Left lung (tissue), 10 donors: ENCODE data around the gene TOMM7. TPM values are rescaled to one million over a fixed set of nuclear protein-coding genes. Genes with fewer than 3 reads are reported as not detected.

Source experiments
- ATAC-seq: fragments of 200-7000 bp; cut with Tn5 transposase; one replicate; pipeline ENCODE4 v1.9.1; 2020; ENCODE audit warnings: moderate library complexity
- DNase-seq, 4 donors: peaks; one replicate each; pipeline ENCODE4 v3.0.0-alpha.2; 2013 to 2020
- H3K27ac ChIP-seq, 2 donors: fragments of 200-600 bp; sonication (generic) in 1 of 2; one replicate each; pipeline versions ENCODE4 v1.5.0 to v1.8.0; 2020 to 2021
- H3K27me3 ChIP-seq, 2 donors: fragments of 200-600 bp; sonication (generic) in 1 of 2; one replicate each; pipeline versions ENCODE4 v1.5.0 to v1.8.0; 2020 to 2021
- H3K36me3 ChIP-seq, 2 donors: fragments of 200-600 bp; sonication (generic) in 1 of 2; one replicate each; pipeline versions ENCODE4 v1.5.0 to v1.8.0; 2020 to 2021
- H3K4me1 ChIP-seq, 2 donors: fragments of 200-600 bp; one replicate each; pipeline ENCODE4 v1.8.0; 2021
- H3K4me3 ChIP-seq, 2 donors: fragments of 200-600 bp; sonication (generic) in 1 of 2; one replicate each; pipeline versions ENCODE4 v1.5.0 to v1.8.0; 2020 to 2021; ENCODE audit warnings: mild to moderate bottlenecking in 1 of 2
- H3K9me3 ChIP-seq, 2 donors: fragments of 200-600 bp; sonication (generic) in 1 of 2; one replicate each; pipeline versions ENCODE4 v1.5.0 to v1.8.0; 2020 to 2021
- CTCF ChIP-seq, 2 donors: fragments of 200-600 bp; sonication (generic) in 1 of 2; IDR thresholded peaks; one replicate each; pipeline versions ENCODE4 v1.5.0 to v1.8.0; 2021; ENCODE audit warnings: antibody characterized with exemption in 2 of 2
- intact Hi-C, 2 donors: fragments of 100-400 bp; cut with DNase I; formaldehyde crosslinking; loops; one replicate each; pipeline versions ENCODE4 v1.11.2 to v1.14.2; 2022
- polyA plus RNA-seq, 6 donors: library from polyadenylated mRNA; unstranded; fragments of 120-200 nt; gene quantifications; one replicate each; pipeline ENCODE4 v1.2.1, GENCODE V29; 2013; ENCODE audit not compliant: insufficient read length in 6 of 6
- total RNA-seq, 2 donors: library from RNA; stranded (reverse); fragmentation: NEBNext Ultra II Directional; extraction: Animal tissue kit (Norgen Biotek cat#: 25700); gene quantifications; one replicate each; pipeline ENCODE4 v1.2.1, GENCODE V29; 2021
- donor health status: DM: no; HTN: yes; CAD: no.
- donor health status: DM: no; HTN: no; CAD: no.

The TOMM7 gene
- total and polyA plus RNA-seq, 8 donors, result 234 to 580 (median 504) TPM

GRCh38 chr7:22814261-22815208 is 8.1 kb downstream of the TOMM7 start:
- H3K9me3 ChIP-seq, result no peaks in the 10 kb centered on the region
- no peak for ATAC-seq
- TF ChIP-seq CTCF (IDR thresholded peaks at IDR 0.05), result no peak
- H3K27me3 ChIP-seq, result no peaks in the 10 kb centered on the region
- peaks cover 0 to 2% of the 10 kb centered on the region in 2 donors for H3K4me1 ChIP-seq
- DNase-seq, result no peak
- H3K27ac ChIP-seq, result no peak overlapping the region
- intact Hi-C loops, result no loop called here
- no peak overlapping the region for H3K4me3 ChIP-seq
- H3K36me3 ChIP-seq, result peaks cover 0 to 48% of the 10 kb centered on the region in 2 donors

GRCh38 chr7:22812353-22812752 is 10.3 kb downstream of the TOMM7 start:
- no peak overlapping the region for H3K27ac ChIP-seq
- ATAC-seq (no peak), DNase-seq (no peak)
- no peaks in the 10 kb centered on the region for H3K27me3 ChIP-seq
- no peaks in the 10 kb centered on the region for H3K4me1 ChIP-seq
- no peak for TF ChIP-seq CTCF (IDR thresholded peaks at IDR 0.05)
- no peak overlapping the region for H3K4me3 ChIP-seq
- intact Hi-C loops, result no loop called here
- no peaks in the 10 kb centered on the region for H3K9me3 ChIP-seq
- H3K36me3 ChIP-seq, result peaks cover 0 to 40% of the 10 kb centered on the region in 2 donors

GRCh38 chr7:22811746-22812280 is 10.8 kb downstream of the TOMM7 start:
- Histone ChIP-seq H3K36me3 (peaks cover 0 to 34% of the 10 kb centered on the region in 2 donors), H3K4me1 (no peaks in the 10 kb centered on the region), H3K27ac (no peak overlapping the region), H3K9me3 (no peaks in the 10 kb centered on the region), H3K4me3 (no peak overlapping the region), H3K27me3 (no peaks in the 10 kb centered on the region)
- no peak for TF ChIP-seq CTCF (IDR thresholded peaks at IDR 0.05)
- no peak for ATAC-seq
- intact Hi-C loops, result no loop called here
- peak in 1 of 4 donors; percentile 8 for DNase-seq

GRCh38 chr7:22810843-22811242 is 11.8 kb downstream of the TOMM7 start:
- Histone ChIP-seq H3K36me3 (peaks cover 0 to 25% of the 10 kb centered on the region in 2 donors), H3K27me3 (no peaks in the 10 kb centered on the region), H3K4me3 (no peak overlapping the region), H3K27ac (no peak overlapping the region), H3K9me3 (no peaks in the 10 kb centered on the region), H3K4me1 (no peaks in the 10 kb centered on the region)
- TF ChIP-seq CTCF (IDR thresholded peaks at IDR 0.05), result no peak
- ATAC-seq (no peak), DNase-seq (no peak)
- intact Hi-C loops, result no loop called here

GRCh38 chr7:22809902-22810642 is 12.6 kb downstream of the TOMM7 start:
- H3K4me3 ChIP-seq, result no peak overlapping the region
- no peak overlapping the region for H3K27ac ChIP-seq
- no peaks in the 10 kb centered on the region for H3K27me3 ChIP-seq
- H3K36me3 ChIP-seq, result peaks cover 0 to 19% of the 10 kb centered on the region in 2 donors
- H3K4me1 ChIP-seq, result no peaks in the 10 kb centered on the region
- no peaks in the 10 kb centered on the region for H3K9me3 ChIP-seq
- TF ChIP-seq CTCF (IDR thresholded peaks at IDR 0.05), result no peak
- intact Hi-C loops, result no loop called here
- no peak for ATAC-seq
- no peak for DNase-seq
